Endothelial cell of umbilical vein (primary cell): ENCODE data around the gene ATP8A2. TPM values are rescaled to one million over a fixed set of nuclear protein-coding genes. Genes with fewer than 3 reads are reported as not detected.

Experiments used
- BruUV-seq: library from RNA; stranded (reverse); fragments of 400-500 nt; replicated peaks from 2 replicates; lab custom pipeline; 2021; lab: Mats Ljungman, UMichigan
- CTCF ChIA-PET: fragments of 300-600, 350-600 bp; sonication (Branson Sonifier 250); formaldehyde crosslinking; loops from one replicate; lab custom pipeline; 2021; ENCODE audit warnings: antibody characterized with exemption, inconsistent platforms; lab: Charles Lee
- POLR2A ChIA-PET: fragments of 300-600, 350-600 bp; sonication (Branson Sonifier 250); formaldehyde crosslinking; loops from one replicate; lab custom pipeline; 2021; ENCODE audit warnings: antibody characterized with exemption, inconsistent platforms; lab: Charles Lee
- DNase-seq: peaks from one replicate; pipeline ENCODE4 v3.0.0-alpha.2; 2011; ENCODE audit warnings: low read depth, low spot score
- FAIRE-seq: peaks from 2 replicates; lab custom pipeline; 2011; peaks lifted over from hg19 to GRCh38; lab: Jason Lieb, UNC
- H2AFZ ChIP-seq: 2 replicates; pipeline ENCODE4 v1.6.0; 2012; ENCODE audit warnings: low read depth, low read length, control low read depth, inconsistent platforms
- H3K27ac ChIP-seq: 2 replicates; pipeline ENCODE4 v1.5.1; 2011; ENCODE audit warnings: low read depth, mild to moderate bottlenecking, control low read depth, low read length, moderate library complexity; ENCODE audit not compliant: insufficient read depth
- H3K27me3 ChIP-seq, 2 experiments: 2 replicates each; pipeline versions ENCODE4 v1.6.0 to v1.6.1; 2011; ENCODE audit warnings: low read length in 2 of 2, mixed read lengths in 1 of 2; ENCODE audit not compliant: control insufficient read depth in 2 of 2, insufficient read depth in 2 of 2
- H3K36me3 ChIP-seq, 2 experiments: 2 replicates in 1 of 2; 3 replicates in 1 of 2; pipeline ENCODE4 v1.5.1; 2011; ENCODE audit warnings: low read length in 2 of 2, mild to moderate bottlenecking in 1 of 2, moderate library complexity in 1 of 2; ENCODE audit not compliant: control insufficient read depth in 2 of 2, insufficient read depth in 2 of 2; ENCODE audit errors: extremely low read depth in 1 of 2
- H3K4me1 ChIP-seq: 3 replicates; pipeline ENCODE4 v1.5.1; 2011; ENCODE audit warnings: mild to moderate bottlenecking, low read length; ENCODE audit not compliant: control insufficient read depth, insufficient read depth; ENCODE audit errors: extremely low read depth
- H3K4me2 ChIP-seq: 2 replicates; pipeline ENCODE4 v1.6.1; 2011; ENCODE audit warnings: low read length, control low read depth, mixed read lengths; ENCODE audit not compliant: insufficient read depth
- H3K4me3 ChIP-seq, 3 experiments: fragments of 200-600 bp in 1 of 3; sonication (generic), shearing (Covaris generic) in 1 of 3; replicated peaks in 1 of 3; 2 replicates each; pipeline ENCODE4 v1.5.1; 2011 to 2016; ENCODE audit warnings: control low read depth in 3 of 3, low read length in 3 of 3, mild to moderate bottlenecking in 2 of 3, inconsistent platforms in 1 of 3, low read depth in 1 of 3, moderate library complexity in 1 of 3; ENCODE audit not compliant: insufficient read depth in 1 of 3
- H3K79me2 ChIP-seq: 2 replicates; pipeline ENCODE4 v1.6.0; 2012; ENCODE audit warnings: low read length, inconsistent platforms; ENCODE audit not compliant: control insufficient read depth, insufficient read depth
- H3K9ac ChIP-seq: replicated peaks from 2 replicates; pipeline ENCODE3; 2011; ENCODE audit warnings: low read length, control low read depth; ENCODE audit not compliant: insufficient read depth; ENCODE audit errors: extremely low read depth
- H3K9me1 ChIP-seq: replicated peaks from 3 replicates; pipeline ENCODE4 v1.6.0; 2011; ENCODE audit warnings: mild to moderate bottlenecking, low read length; ENCODE audit not compliant: control insufficient read depth, insufficient read depth; ENCODE audit errors: extremely low read depth
- H3K9me3 ChIP-seq: replicated peaks from 2 replicates; pipeline ENCODE4 v1.5.1; 2012; ENCODE audit warnings: low read length, inconsistent platforms; ENCODE audit not compliant: control insufficient read depth, insufficient read depth
- H4K20me1 ChIP-seq: replicated peaks from 2 replicates; pipeline ENCODE3; 2011; ENCODE audit warnings: mild to moderate bottlenecking, low read length; ENCODE audit not compliant: control insufficient read depth, insufficient read depth; ENCODE audit errors: extremely low read depth
- CTCF ChIP-seq, 2 donors: IDR thresholded peaks; 1 replicate in 1 of 2; 2 replicates in 1 of 2; pipeline ENCODE4 v1.5.1; 2011; ENCODE audit warnings: low read length in 2 of 2, mild to moderate bottlenecking in 2 of 2, moderate library complexity in 2 of 2, control low read depth in 1 of 2, inconsistent platforms in 1 of 2, low read depth in 1 of 2; ENCODE audit not compliant: insufficient read depth in 1 of 2; ENCODE audit errors: extremely low read depth in 1 of 2
- EZH2 ChIP-seq: IDR thresholded peaks from 2 replicates; pipeline ENCODE4 v1.6.1; 2012; ENCODE audit warnings: borderline replicate concordance, low read depth, mild to moderate bottlenecking, moderate library complexity, low read length, inconsistent platforms; ENCODE audit not compliant: severe bottlenecking
- FOS ChIP-seq: IDR thresholded peaks from 2 replicates; pipeline ENCODE4 v1.6.1; 2011; ENCODE audit warnings: mild to moderate bottlenecking, low read length, moderate library complexity, borderline replicate concordance; ENCODE audit not compliant: insufficient read depth
- GATA2 ChIP-seq: IDR thresholded peaks from 2 replicates; pipeline ENCODE4 v1.7.0; 2011; ENCODE audit warnings: low read depth, mild to moderate bottlenecking, moderate library complexity, mixed read lengths, low read length; ENCODE audit not compliant: insufficient read length, insufficient read depth
- JUN ChIP-seq: IDR thresholded peaks from 2 replicates; pipeline ENCODE4 v1.6.1; 2011; ENCODE audit warnings: borderline replicate concordance, low read depth; ENCODE audit not compliant: insufficient read length, insufficient read depth
- MAX ChIP-seq: IDR thresholded peaks from 2 replicates; pipeline ENCODE4 v1.6.1; 2011; ENCODE audit not compliant: insufficient read depth, insufficient read length
- MYC ChIP-seq: IDR thresholded peaks from one replicate; pipeline ENCODE4 v1.6.1; 2011; ENCODE audit warnings: mild to moderate bottlenecking, low read depth, low read length
- POLR2A ChIP-seq: IDR thresholded peaks from 2 replicates; pipeline ENCODE4 v1.6.1; 2012; ENCODE audit warnings: low read depth, mild to moderate bottlenecking, control low read depth, low read length
- POLR2AphosphoS5 ChIP-seq: IDR thresholded peaks from 2 replicates; pipeline ENCODE4 v1.6.1; 2012; ENCODE audit warnings: low read depth, mild to moderate bottlenecking, control low read depth, low read length, moderate library complexity; ENCODE audit not compliant: insufficient read depth
- dilution Hi-C: fragments of 300-500 bp; cut with MboI; formaldehyde crosslinking; loops from one replicate; pipeline ENCODE4 v1.15.0; 2019; ENCODE audit warnings: low sequenced_read_pairs; ENCODE audit not compliant: extremely low pct_ligation_motif_present
- intact Hi-C: fragments of 100-400 bp; cut with micrococcal nuclease; formaldehyde crosslinking; loops from one replicate; pipeline ENCODE4 v1.10.0; 2022
- polyA plus RNA-seq, 4 experiments: library from polyadenylated mRNA; depleted of rRNA in 3 of 4; stranded (reverse) in 3 of 4; unstranded in 1 of 4; fragments of >200 nt; gene quantifications; 2 replicates each; pipeline versions ENCODE4 v1.2.1 to v1.2.3, GENCODE V29; 2011 to 2012; ENCODE audit warnings: missing spikeins in 1 of 4
- total RNA-seq: library from RNA; stranded (reverse); gene quantifications from 2 replicates; pipeline ENCODE4 v1.2.3, GENCODE V29; 2021

ATP8A2 gene
- total and polyA plus RNA-seq, 2 donors (not counting 3 experiments of a cell fraction or from before 2014, with no cell fraction given): 0.11 to 0.49 TPM

- no TSS peak for BruUV-seq
- Histone ChIP-seq H3K79me2 (no peaks in the 10 kb centered on the region), H4K20me1 (no peaks in the 10 kb centered on the region), H2AFZ (no peak overlapping the region), H3K4me2 (no peak overlapping the region), H3K9me3 (no peaks in the 10 kb centered on the region), H3K4me1 (no peaks in the 10 kb centered on the region), H3K36me3 (no peaks in the 10 kb centered on the region), H3K9ac (no peak overlapping the region), H3K27me3 (no peaks in the 10 kb centered on the region), H3K9me1 (no peaks in the 10 kb centered on the region), H3K4me3 (no peak overlapping the region), H3K27ac (no peak overlapping the region)
- DNase-seq (no peak), FAIRE-seq (no peak)
- ChIA-PET CTCF (interaction anchor here (0.9 kb wide), 1 partner anchor 127 kb away, joined by 3 read pairs; no protein-coding TSS in a partner anchor), POLR2A (no interaction called here)
- dilution Hi-C loops (no loop called here), intact Hi-C loops (no loop called here)
- TF ChIP-seq FOS (no peak), POLR2AphosphoS5 (no peak), MYC (no peak), MAX (no peak), JUN (no peak), POLR2A (no peak), CTCF (IDR thresholded peaks at IDR 0.05; ENCODE audit: extremely low read depth in 1 of 2, insufficient read depth in 1 of 2, low read depth in 1 of 2, low read length in 2 of 2) (no peak), EZH2 (no peak), GATA2 (no peak)
Measured at GRCh38 chr13:25796474-25796873, 424.7 kb downstream of the ATP8A2 start.
